OCI-LY3 (cell line): ENCODE results near the gene SH2D4B.

Source experiments
- H2AFZ ChIP-seq: fragments of 200-600, 300-600 bp; shearing (Covaris generic); 2 replicates; pipeline ENCODE4 v1.6.0; 2014; ENCODE audit warnings: antibody characterized with exemption, low read depth, low read length
- H3K27ac ChIP-seq: fragments of 200-600, 300-600 bp; sonication (generic); 2 replicates; pipeline ENCODE4 v1.5.1; 2014; ENCODE audit warnings: mild to moderate bottlenecking, low read length, moderate library complexity, mixed read lengths
- H3K27me3 ChIP-seq: fragments of 200-600, 300-600 bp; sonication (generic); 2 replicates; pipeline ENCODE4 v1.6.1; 2014; ENCODE audit warnings: low read depth, low read length, mixed read lengths
- H3K36me3 ChIP-seq: fragments of 200-600, 300-600 bp; sonication (generic); replicated peaks from 2 replicates; pipeline ENCODE3; 2014; ENCODE audit warnings: low read depth, low read length, mixed read lengths
- H3K4me1 ChIP-seq: fragments of 300-600, 200-600 bp; sonication (generic); 2 replicates; pipeline ENCODE4 v1.6.1; 2014; ENCODE audit warnings: low read length, mixed read lengths
- H3K4me2 ChIP-seq: fragments of 200-600, 300-600 bp; sonication (generic); 2 replicates; pipeline ENCODE4 v1.6.1; 2014; ENCODE audit warnings: low read length, mixed read lengths
- H3K4me3 ChIP-seq: fragments of 300-600, 200-600 bp; sonication (generic); 2 replicates; pipeline ENCODE4 v1.5.1; 2014; ENCODE audit warnings: antibody characterized with exemption, mild to moderate bottlenecking, low read length, moderate library complexity
- H3K79me2 ChIP-seq: fragments of 300-600, 200-600 bp; shearing (Covaris generic); 2 replicates; pipeline ENCODE4 v1.6.1; 2014; ENCODE audit warnings: mild to moderate bottlenecking, low read length, mixed read lengths
- H3K9ac ChIP-seq: fragments of 300-600, 200-600 bp; shearing (Covaris generic); 2 replicates; pipeline ENCODE4 v1.6.0; 2014; ENCODE audit warnings: mild to moderate bottlenecking, low read length, moderate library complexity
- H3K9me3 ChIP-seq: fragments of 200-600, 300-600 bp; shearing (Covaris generic); 2 replicates; pipeline ENCODE4 v1.6.1; 2014; ENCODE audit warnings: low read length, mixed read lengths; ENCODE audit not compliant: insufficient read depth
- H4K20me1 ChIP-seq: fragments of 200-600, 300-600 bp; sonication (generic); 2 replicates; pipeline ENCODE4 v1.6.1; 2016; ENCODE audit warnings: low read length, mixed read lengths; ENCODE audit not compliant: insufficient read depth
- EZH2phosphoT487 ChIP-seq: fragments of 200-600 bp; shearing (Covaris generic); IDR thresholded peaks from 2 replicates; pipeline ENCODE4 v1.6.1; 2018; ENCODE audit warnings: antibody characterized with exemption, mixed run types, low read depth
- TF ChIP-seq, protein P1 (sequence below): fragments of 200-600, 300-600 bp; sonication (generic); IDR thresholded peaks from 2 replicates; pipeline ENCODE4 v1.5.1; 2014; ENCODE audit warnings: antibody characterized with exemption, low read length, low read depth

The SH2D4B gene

DNA sequence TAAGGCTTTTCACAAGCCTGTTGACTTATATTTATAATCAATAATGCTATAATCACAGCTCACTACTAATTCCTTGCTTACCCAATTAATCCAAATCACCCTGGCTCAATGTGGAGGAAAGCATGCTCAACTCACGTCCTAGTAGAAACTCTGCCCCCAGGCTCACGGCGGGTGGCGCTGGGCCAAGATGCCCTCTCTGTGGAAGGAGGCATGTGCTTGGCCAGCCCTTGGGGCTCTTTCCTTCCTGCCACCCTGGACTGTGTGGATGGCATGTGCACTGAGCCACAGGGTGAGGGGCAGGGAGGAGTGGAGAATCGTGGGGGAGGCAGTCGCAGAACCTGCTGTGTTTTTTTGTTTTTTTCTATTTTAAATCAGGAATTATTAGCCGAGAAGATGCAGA, 96.2 kb downstream of the SH2D4B start:
- H3K9ac ChIP-seq: no peak overlapping the region
- H3K9me3 ChIP-seq: no peaks in the 10 kb centered on the region
- H3K4me2 ChIP-seq: no peak overlapping the region

DNA sequence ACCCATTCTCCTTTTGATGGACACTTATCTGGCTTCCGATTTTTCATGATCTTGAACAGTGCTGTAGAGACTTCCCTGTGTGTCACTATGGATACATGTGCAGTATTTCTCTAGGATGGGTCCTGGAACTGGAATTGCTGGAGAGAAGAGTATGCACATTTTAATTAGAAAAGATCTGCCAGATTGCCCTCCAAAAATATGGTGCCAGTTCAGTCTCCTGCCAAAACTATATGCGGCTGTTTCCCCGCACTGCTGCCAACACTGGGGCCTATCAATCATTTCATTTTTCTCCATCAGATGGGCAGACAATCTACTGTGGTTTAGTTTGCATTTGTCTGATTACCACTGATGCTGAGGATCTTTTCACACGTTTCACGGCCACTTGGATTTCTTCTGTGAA, 105.0 kb downstream of the SH2D4B start:
- H3K9me3 ChIP-seq: no peaks in the 10 kb centered on the region
- no peak for TF ChIP-seq EZH2phosphoT487
- TF ChIP-seq, protein P1, sequence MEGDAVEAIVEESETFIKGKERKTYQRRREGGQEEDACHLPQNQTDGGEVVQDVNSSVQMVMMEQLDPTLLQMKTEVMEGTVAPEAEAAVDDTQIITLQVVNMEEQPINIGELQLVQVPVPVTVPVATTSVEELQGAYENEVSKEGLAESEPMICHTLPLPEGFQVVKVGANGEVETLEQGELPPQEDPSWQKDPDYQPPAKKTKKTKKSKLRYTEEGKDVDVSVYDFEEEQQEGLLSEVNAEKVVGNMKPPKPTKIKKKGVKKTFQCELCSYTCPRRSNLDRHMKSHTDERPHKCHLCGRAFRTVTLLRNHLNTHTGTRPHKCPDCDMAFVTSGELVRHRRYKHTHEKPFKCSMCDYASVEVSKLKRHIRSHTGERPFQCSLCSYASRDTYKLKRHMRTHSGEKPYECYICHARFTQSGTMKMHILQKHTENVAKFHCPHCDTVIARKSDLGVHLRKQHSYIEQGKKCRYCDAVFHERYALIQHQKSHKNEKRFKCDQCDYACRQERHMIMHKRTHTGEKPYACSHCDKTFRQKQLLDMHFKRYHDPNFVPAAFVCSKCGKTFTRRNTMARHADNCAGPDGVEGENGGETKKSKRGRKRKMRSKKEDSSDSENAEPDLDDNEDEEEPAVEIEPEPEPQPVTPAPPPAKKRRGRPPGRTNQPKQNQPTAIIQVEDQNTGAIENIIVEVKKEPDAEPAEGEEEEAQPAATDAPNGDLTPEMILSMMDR: no peak
- no peaks in the 10 kb centered on the region for H3K79me2 ChIP-seq
- no peak overlapping the region for H3K9ac ChIP-seq
- no peaks in the 10 kb centered on the region for H3K4me1 ChIP-seq
- H3K27me3 ChIP-seq: no peaks in the 10 kb centered on the region
- no peak overlapping the region for H3K27ac ChIP-seq
- no peaks in the 10 kb centered on the region for H4K20me1 ChIP-seq
- no peak overlapping the region for H2AFZ ChIP-seq
- H3K4me3 ChIP-seq: no peak overlapping the region
- H3K36me3 ChIP-seq: no peaks in the 10 kb centered on the region
- H3K4me2 ChIP-seq: no peak overlapping the region

More for the DNA sequence above, 96.2 kb downstream of the SH2D4B start:
- no peak overlapping the region for H3K27ac ChIP-seq
- H3K79me2 ChIP-seq: no peaks in the 10 kb centered on the region
- no peaks in the 10 kb centered on the region for H3K36me3 ChIP-seq
- H3K4me3 ChIP-seq: no peak overlapping the region
- H2AFZ ChIP-seq: no peak overlapping the region
- H3K4me1 ChIP-seq: no peaks in the 10 kb centered on the region
- H4K20me1 ChIP-seq: no peaks in the 10 kb centered on the region
- no peaks in the 10 kb centered on the region for H3K27me3 ChIP-seq
- TF ChIP-seq EZH2phosphoT487: no peak
- TF ChIP-seq, protein P1: no peak

DNA sequence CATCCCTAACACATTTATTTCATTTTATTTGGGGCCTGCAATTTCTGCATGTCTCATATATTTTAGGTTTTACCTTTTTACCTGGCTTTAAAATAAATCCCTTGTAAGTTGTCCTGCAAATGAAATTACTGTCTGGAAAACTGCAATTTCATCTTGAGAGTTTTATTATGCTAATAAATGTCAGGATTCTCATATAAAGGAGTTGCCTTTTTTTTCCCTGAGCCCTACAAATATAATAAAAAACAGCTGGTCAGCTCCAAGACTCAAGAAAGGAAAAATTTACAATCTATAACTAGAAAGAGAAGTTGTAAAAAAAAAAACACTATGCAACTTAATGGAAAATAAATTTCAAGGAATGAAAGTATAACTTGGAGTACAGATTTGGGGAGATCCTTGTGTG, 108.7 kb downstream of the SH2D4B start:
- H4K20me1 ChIP-seq: no peaks in the 10 kb centered on the region
- no peaks in the 10 kb centered on the region for H3K27me3 ChIP-seq
- no peak overlapping the region for H2AFZ ChIP-seq
- H3K9me3 ChIP-seq: no peaks in the 10 kb centered on the region
- no peak overlapping the region for H3K4me2 ChIP-seq
- no peak overlapping the region for H3K9ac ChIP-seq
- H3K4me1 ChIP-seq: no peaks in the 10 kb centered on the region
- H3K36me3 ChIP-seq: no peaks in the 10 kb centered on the region
- H3K4me3 ChIP-seq: no peak overlapping the region
- no peaks in the 10 kb centered on the region for H3K79me2 ChIP-seq
- no peak overlapping the region for H3K27ac ChIP-seq
- TF ChIP-seq, protein P1: no peak
- TF ChIP-seq EZH2phosphoT487: no peak

DNA sequence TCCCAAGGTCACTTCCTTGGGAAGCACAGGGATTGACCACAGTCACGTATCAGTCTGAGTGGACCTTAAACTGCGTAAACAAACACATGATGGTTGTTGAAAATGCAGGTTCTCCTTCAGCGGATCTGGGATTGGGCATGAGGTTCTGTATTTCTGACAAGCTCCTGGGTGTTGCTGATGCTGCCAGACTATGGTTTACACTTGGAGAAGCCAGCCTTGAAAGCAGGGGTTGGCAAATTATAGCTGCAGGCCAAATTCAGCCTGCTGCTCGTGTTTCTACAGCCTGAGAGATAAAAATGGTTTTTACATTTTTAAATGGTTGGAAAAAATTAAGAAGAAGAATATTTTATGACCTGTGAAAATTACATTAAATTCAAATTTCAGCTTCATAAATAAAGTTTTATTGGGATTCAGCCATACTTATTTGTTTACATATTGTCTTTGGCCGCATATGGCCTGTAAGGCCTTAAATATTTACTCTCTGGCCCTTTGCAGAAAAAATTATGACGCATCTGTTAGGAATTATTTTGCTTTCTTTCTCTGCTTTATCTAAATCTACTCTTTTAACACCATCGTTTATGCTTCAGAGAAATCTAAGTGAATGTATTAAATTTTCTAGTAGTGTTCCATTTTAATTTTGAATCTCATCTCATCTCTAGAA, 109.6 kb downstream of the SH2D4B start:
- Histone ChIP-seq H3K27ac (no peak overlapping the region), H3K4me2 (no peak overlapping the region), H3K4me1 (no peaks in the 10 kb centered on the region), H3K79me2 (no peaks in the 10 kb centered on the region), H3K27me3 (no peaks in the 10 kb centered on the region), H4K20me1 (no peaks in the 10 kb centered on the region), H3K4me3 (no peak overlapping the region), H3K36me3 (no peaks in the 10 kb centered on the region), H3K9me3 (no peaks in the 10 kb centered on the region), H2AFZ (no peak overlapping the region), H3K9ac (no peak overlapping the region)
- TF ChIP-seq, protein P1: no peak
- no peak for TF ChIP-seq EZH2phosphoT487
